COLO829 (cell line): ENCODE data around the gene ANKRD55.

Experiments used
- DNase-seq: peaks from one replicate; pipeline ENCODE4 v3.0.0; 2012; ENCODE audit warnings: low spot score

The ANKRD55 gene

DNA sequence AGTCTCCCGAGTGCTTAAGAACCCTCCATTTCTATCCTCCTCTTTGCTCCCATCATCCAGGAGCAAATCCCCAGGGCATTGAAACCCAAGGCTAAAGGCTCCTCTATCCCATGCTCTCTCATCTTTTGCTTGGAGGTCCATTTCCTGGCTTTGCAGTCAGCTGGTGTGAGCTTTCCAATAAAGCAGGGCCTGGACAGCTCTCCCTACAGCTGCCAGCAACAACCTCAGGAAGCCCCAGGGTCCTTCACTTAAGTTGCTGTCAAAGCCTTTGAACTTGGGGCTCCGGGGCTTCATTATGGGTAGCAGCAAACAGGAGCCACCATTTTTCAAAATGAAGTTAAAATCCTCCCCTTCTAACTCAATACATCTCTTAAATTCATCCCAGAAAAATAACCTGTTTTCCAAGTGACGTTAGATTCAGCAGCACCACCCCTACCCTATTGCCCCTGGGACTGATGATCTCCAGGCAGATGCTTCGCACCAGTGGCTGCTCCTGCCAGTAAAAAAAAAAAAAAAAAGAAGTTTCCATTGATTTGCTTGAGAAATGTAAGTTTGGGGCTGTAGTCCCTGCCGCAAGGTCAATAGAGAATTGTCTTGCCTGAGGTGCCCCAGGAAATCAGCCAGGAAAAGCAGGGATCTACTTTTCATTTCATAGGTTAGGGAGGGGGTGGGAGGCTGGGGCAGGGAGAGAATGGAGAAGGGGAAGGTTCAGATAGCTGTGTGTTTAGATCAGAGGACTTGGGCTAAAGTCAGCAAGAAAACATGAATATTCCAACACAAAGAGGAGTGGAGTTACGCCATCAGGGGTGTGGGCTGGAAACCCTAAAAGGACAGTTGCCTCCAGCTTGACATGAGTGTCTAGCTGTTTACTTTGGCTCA, 154.6 kb downstream of the ANKRD55 start:
- no peak for DNase-seq

DNA sequence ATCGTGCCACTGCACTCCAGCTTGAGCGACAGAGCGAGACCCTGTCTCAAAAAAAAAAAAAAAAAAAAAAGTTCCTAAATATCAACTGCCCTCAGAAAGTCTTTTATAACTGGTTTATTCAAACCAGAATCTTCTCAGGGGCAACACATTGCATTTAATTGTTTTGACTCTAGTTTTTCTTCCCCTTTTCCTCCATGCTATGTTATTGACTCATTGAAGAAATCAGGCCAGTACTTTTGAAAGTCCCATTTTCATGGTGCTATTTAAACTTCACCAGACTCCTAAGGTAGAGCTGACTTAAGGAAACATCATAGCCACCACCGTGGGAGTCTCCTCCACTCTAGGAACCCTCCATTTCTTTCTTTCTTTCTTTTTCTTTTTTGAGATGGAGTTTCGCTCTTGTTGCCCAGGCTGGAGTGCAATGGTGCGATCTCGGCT, 155.3 kb downstream of the ANKRD55 start:
- DNase-seq, result no peak

DNA sequence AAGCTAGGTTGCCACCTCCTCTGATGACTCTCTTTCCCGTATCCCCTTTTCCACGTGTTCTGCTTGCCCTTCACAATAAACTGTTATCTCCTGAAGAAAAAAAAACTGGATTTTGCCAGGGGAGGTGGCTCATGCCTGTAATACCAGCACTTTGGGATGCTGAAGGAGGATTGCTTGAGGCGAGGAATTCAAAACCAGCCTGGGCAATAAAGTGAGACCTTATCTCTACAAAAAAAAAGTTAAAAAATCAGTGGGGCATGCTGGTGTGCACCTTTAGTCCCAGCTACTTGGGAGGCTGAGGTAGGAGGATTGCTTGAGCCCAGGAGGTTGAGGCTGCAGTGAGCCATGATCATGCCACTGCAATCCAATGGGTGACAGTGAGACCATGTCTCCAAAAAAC, 156.6 kb downstream of the ANKRD55 start:
- DNase-seq, result no peak

DNA sequence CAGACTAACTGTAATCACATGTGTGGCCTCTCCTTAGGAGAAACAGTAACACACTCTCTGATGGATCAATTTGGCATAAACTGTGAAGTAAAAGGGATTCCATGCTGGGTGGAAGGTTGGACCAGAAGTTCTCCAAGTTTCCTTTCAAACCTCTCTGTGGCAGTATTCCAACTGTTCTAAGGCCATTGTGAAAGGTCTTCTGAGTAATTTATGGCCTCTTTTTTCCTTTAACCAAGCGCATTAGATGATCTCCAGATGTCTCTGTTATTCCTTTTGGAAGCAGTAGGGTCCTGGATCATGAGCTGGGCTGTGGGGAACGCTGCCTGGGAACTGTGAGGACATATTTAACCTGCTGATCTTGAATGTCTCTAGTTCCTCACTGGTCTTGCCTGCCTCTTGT, 157.8 kb downstream of the ANKRD55 start:
- DNase-seq, result no peak

- DNase-seq, result no peak
Measured at GRCh38 chr5:56072863-56073766, 160.0 kb downstream of the ANKRD55 start.

DNA sequence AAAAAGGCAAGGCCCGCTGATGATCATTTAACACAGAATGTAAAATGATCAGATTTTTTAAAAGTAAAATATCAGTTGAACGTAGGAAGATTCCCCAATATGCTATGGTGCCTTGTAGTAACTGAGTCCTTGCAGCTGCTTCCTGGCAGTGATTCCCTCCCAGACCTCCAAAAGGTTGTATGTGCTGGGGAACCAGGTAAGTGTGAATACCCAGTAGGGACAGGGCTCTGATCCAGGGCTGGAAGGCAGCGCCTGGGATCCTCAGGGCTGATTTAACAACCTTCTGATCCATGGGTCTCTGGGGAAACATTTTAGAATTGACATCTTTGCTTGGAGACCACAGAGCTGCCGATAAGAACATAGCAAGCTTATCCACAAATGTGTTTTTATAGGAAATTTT, 161.7 kb downstream of the ANKRD55 start:
- DNase-seq, result no peak

DNA sequence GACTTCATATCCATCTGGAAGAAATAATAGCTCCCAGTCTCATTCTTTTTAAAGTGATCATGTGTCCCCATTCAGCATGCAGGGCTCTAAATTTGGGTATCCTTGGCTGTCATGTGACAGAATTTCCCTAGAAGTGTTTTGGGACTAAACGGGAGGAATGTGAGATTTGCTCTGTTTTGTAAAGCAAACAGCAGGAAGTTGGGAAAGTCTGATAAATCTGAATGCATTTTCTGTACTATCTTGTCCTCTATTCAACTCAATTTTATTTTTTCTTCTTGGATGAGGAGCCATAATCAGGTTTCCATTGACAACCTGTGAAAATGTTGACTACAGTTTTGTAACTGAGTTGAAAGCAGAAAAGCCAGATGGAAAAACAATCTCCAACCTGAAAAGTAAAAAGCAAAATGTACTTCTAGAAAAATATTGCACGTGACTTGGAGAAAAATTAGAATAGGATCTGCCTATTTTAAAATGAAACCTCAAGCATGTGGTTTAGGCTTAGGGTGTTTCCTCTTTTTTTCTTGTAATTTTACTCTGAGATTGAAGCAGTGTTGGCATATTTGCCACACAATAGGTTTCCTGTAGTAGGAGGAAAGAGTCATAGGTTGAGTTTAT, 162.2 kb downstream of the ANKRD55 start:
- no peak for DNase-seq

DNA sequence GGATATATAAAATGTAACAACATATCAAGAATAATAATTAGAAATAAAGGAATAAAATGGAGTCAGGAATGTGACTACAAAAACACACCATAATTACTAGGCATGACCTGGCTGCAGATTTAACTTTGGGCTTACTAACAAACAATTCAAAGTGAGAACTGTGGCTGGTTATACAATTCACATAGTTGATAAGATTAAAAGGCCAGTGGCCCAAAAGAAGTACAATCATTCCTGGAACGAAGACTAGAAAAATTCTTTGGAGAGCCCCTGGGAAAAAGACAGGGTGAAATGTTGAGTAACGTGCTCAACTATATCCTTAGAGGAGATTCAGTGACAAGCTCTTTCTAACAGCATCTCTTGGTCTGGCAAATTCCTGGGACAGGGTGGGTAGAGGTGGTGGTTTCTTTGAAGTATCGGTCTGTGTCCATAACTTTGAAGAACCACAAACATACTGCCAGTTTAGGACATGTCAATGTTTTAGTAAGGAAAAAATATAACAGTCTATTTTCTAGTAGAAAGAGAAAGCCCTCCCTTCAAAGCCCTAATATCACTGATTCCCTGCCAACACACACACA, 163.4 kb downstream of the ANKRD55 start:
- DNase-seq, result no peak

GRCh38 chr5:56066931-56067450, 166.1 kb downstream of the ANKRD55 start:
- DNase-seq, result no peak

DNA sequence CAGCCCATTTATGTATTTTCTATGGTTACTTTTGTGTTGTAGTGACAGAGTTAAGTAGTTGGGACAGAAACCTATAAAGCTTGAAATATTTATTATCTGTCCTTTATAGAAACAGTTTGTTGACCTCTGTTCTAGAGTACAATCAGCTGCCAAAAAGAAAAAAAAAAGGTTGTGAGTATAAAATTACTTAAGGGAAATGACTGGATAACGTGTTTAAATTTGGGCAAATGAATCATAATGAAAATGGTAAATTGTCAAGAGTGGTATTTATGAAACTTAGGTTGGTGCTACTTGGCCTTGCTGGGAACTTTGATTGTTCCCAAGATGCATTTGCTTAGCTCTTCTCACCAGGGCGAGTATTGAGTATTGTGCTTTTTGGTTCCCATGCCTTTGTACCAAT, 168.1 kb downstream of the ANKRD55 start:
- DNase-seq, result no peak

DNA sequence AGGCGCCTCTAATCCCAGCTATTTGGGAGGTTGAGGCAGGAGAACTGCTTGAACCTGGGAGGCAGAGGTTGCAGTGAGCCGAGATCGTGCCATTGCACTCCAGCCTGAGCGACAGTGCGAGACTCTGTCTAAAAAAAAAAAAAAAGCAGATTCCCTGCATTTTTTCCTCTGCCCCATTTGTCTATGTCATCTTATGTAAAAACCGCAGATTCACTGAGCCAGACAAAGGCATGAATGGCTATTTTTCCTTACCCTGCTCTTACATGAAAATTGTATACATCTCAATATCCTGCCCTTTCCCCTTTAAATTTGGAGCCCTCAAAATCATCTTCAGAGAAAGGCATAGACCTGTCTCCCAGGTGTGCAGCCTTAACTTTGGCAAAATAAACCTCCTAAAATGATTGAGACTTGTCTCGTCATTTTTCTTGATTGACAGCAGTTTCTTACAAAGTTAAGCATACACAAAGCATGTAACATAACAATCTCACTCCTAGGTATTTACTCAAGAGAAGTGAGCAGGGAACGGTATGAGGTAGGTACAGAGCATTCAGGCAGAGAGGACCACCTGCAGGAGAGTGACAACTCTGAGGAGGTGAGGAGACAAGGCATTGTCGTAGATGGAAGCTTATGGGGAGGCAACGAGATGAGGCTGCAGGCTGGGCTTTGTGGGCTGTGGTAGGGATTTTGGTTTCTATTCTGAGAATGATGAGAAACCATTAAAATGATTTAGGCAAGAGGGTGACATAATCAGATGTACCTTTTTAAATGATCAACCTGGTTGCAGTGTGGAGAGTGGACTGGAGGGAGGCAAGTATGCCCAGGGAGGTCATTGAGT, 172.6 kb downstream of the ANKRD55 start:
- DNase-seq, result no peak

- DNase-seq, result no peak
Measured at GRCh38 chr5:56059854-56060253, 173.3 kb downstream of the ANKRD55 start.

DNA sequence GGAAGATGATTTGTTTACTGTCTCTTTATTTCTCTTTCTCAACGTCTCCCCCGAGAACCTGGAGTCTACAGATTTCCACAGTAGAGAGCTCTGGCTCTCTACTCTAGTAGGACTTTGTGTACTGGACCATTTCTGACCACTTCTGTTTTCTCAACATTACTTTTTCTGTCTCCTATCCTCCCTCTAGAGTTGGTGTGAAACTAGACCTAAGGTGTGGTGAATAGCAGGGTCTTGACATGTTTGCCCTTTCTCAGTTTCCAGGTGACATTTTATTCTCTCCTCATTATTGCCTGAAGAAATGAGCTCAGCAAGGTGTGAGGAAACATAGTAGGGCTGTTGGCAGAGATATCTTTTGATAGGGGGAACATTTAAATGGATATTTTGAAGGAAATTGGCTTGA, 176.3 kb downstream of the ANKRD55 start:
- no peak for DNase-seq

DNA sequence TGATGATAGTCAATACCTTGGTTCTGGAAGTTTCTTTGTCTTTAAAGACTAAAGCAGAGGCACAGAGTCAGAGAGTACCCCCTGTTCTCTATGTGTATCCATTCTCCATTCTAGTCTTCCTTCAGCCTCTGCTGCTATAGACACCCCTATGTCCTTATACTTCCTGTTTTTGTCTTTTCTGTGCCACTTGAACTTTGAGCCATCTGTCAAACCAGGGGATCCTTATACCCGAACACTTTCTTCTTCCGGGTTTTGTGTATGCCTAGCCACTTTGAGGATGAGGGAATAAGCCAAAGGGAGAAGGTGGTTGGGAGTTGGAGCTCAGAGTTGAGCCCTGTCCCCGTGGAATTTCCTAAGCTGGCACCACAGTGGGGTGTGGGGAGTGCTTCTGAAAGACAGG, 177.3 kb downstream of the ANKRD55 start:
- DNase-seq, result no peak

DNA sequence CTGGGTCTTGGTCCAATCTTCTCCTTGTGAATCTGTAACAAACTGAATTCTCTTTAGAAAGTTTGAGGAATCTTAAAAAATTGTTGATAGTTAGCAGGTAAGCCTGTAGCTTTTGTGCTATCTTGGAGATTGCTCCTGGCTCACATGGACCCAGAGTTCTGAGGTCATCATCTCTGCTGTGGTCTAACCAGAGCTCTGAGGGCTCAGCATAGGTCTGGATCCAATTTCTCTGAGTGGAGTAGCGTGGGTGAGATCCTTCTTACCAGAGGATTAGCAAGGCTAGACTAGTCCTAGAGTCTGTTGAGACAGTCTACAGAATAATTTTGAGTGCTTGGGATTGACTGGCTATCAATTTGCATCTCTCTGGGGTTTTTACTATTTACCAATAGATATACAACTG, 177.8 kb downstream of the ANKRD55 start:
- DNase-seq, result no peak

DNA sequence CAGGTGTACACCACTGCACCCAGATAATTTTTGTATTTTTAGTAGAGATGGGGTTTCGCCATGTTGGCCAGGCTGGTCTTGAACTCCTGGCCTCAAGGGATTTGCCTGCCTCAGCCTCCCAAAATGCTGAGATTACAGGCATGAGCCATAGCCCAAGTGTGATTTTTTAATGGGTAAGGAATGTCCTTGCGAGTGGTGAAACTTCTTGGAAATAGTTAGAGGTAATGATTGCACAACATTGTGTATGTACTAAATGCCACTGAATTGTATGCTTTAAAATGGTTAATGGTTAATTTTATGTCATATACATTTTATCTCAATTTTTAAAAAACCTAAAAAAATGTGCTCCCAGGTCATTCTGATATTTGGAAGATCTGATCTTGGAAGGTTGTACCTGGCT, 178.5 kb downstream of the ANKRD55 start:
- no peak for DNase-seq

GRCh38 chr5:56053363-56053762, 179.8 kb downstream of the ANKRD55 start:
- DNase-seq, result no peak

DNA sequence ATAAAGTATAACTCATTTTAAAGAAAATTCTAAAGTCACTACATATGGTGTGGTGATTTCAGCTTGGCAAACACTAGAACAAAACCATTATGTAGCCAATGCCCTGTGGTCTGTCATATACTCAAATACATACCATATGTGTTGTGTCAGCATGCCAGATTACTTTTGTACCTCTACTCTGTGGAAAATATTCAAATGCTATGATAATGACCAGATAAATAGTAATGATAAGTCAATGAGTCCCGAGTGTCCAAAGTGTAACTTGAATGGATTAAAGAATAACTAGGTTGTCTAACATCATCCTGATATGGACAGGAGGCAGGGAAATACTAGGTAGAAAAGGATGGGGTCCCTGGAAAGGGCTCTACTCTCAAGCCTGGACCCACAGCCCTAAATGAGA, 180.4 kb downstream of the ANKRD55 start:
- DNase-seq, result no peak

DNA sequence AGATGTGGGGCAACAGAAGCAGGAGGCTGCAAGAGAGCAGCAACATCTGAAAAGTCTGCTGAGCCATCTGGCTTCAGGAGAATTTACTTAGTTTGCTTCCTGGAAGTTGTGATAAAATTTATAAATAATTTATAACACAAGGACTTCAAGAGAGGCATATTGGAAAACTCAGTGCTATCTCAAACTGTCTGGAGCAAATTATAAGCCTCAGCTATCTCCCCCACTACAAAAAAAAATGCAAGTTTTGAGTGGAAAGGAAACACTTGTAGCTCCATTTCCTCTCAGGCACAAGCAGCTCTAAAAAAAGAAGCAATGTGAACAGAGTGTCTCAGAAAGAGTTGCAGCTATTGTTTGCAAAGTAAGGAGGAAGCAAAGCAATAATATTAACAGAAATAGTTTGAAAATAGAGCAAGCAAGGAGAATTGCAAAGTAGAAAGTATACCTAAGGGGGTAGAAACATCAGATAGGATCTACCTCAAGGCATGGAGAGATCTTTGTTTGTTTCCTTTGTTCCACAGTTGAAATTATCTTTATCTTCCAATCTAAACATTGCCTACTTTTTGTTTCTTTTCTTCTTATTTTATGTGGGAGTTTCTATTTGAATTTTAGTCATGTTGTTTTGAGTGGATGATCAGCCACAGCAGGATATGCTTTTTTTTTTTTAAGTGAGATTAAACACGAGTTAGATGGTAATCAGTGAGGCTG, 182.4 kb downstream of the ANKRD55 start:
- no peak for DNase-seq
